PFSK-1 (cell line): Measurements from ENCODE around the gene PCDHGB4.
"Not testable (repeated sequence)": the region's sequence is repeated elsewhere in the genome, so short reads cannot be mapped to it uniquely, and the experiment has no call there.

Source experiments
- FOXP2 ChIP-seq: optimal IDR thresholded peaks from 2 replicates; pipeline ENCODE3; 2011; ENCODE audit warnings: borderline replicate concordance, control low read depth, inconsistent platforms; ENCODE audit not compliant: insufficient read depth; ENCODE audit errors: extremely low read length, extremely low read depth
- POLR2AphosphoS5 ChIP-seq: IDR thresholded peaks from 2 replicates; pipeline ENCODE4 v1.6.1; 2012; ENCODE audit warnings: low read depth, mild to moderate bottlenecking, control low read depth, low read length, moderate library complexity
- REST ChIP-seq, 2 experiments: IDR thresholded peaks; 2 replicates each; pipeline versions ENCODE4 v1.6.1 to v1.8.0; 2011 to 2012; ENCODE audit warnings: low read depth in 2 of 2, low read length in 2 of 2, control low read depth in 1 of 2, inconsistent platforms in 1 of 2, mild to moderate bottlenecking in 1 of 2, moderate library complexity in 1 of 2; ENCODE audit not compliant: insufficient read depth in 1 of 2
- SIN3A ChIP-seq: IDR thresholded peaks from 2 replicates; pipeline ENCODE4 v1.6.1; 2012; ENCODE audit warnings: mild to moderate bottlenecking, low read length, moderate library complexity, borderline replicate concordance; ENCODE audit not compliant: insufficient read depth
- TAF1 ChIP-seq: IDR thresholded peaks from 2 replicates; pipeline ENCODE4 v1.6.1; 2012; ENCODE audit warnings: low read length, control low read depth, borderline replicate concordance; ENCODE audit not compliant: insufficient read depth

PCDHGB4 gene

DNA sequence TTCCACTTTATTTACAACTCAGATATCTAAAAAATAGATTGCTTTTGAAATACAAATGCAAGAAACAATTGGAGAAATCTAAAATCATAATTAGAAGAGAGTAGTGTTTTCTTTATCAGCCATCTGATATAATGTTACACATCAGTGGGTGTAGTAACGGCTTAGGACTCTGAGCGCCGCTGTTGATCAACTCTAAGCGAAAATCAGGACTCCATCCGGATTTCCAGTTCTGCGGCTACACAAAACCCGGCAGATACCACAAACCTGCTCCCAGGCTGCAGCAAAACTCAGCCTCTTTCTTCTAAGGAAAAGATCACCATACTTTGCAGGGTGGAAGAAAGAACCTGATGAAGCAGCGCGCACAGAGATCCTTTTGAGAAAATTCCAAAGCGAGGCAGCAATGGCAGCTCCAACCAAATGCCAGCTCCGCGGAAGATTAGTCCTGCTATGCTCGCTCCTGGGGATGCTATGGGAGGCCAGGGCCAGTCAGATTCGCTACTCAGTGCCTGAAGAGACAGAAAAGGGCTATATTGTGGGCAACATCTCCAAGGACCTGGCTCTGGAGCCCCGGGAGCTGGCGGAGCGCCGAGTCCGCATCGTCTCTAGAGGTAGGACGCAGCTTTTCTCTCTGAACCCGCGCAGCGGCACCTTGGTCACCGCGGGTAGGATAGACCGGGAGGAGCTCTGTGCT lies 15.2 kb downstream of the PCDHGB4 start, which contains the start of gene PCDHGA9:
Gene PCDHGA9, plus strand, starts transcription at position 226 of the 691 bp plus-strand sequence. Its CDS starts 175 bp downstream, at position 401.
- TF ChIP-seq REST (IDR thresholded peaks at IDR 0.05; ENCODE audit: insufficient read depth in 1 of 2, low read depth in 2 of 2, low read length in 2 of 2) (no peak), POLR2AphosphoS5 (no peak), FOXP2 (no peak), TAF1 (no peak), SIN3A (no peak)

- TF ChIP-seq TAF1 (no peak), POLR2AphosphoS5 (no peak), FOXP2 (no peak), REST (IDR thresholded peaks at IDR 0.05; ENCODE audit: insufficient read depth in 1 of 2, low read depth in 2 of 2, low read length in 2 of 2) (no peak), SIN3A (no peak)
Measured at GRCh38 chr5:141403387-141403786, 15.9 kb downstream of the PCDHGB4 start.

- not testable (repeated sequence) for TF ChIP-seq REST (IDR thresholded peaks at IDR 0.05; ENCODE audit: insufficient read depth in 1 of 2, low read depth in 2 of 2, low read length in 2 of 2); SIN3A; POLR2AphosphoS5
Measured at GRCh38 chr5:141407790-141408505, 20.4 kb downstream of the PCDHGB4 start, which contains the start of gene PCDHGB6. TSS of gene PCDHGB6 (plus strand) at chr5:141408021. CDS start at chr5:141408203, 182 bp downstream.

DNA sequence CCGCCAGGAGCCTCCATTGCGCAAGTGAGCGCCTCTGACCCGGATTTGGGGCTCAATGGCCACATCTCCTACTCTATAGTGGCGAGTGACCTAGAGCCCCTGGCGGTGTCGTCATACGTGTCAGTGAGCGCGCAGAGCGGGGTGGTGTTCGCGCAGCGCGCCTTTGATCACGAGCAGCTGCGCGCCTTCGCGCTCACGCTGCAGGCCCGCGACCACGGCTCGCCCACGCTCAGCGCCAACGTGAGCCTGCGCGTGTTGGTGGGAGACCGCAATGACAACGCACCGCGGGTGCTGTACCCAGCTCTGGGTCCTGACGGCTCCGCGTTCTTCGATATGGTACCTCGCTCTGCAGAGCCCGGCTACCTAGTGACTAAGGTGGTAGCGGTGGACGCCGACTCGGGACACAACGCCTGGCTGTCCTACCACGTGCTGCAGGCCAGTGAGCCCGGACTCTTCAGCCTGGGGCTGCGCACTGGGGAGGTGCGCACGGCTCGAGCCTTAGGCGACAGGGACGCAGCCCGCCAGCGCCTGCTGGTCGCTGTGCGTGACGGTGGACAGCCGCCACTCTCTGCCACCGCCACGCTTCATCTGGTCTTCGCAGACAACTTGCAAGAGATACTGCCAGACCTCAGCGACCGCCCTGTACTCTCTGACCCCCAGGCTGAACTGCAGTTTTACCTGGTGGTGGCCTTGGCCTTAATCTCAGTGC lies 22.3 kb downstream of the PCDHGB4 start:
- TF ChIP-seq REST (IDR thresholded peaks at IDR 0.05; ENCODE audit: insufficient read depth in 1 of 2, low read depth in 2 of 2, low read length in 2 of 2) (no peak), FOXP2 (no peak), POLR2AphosphoS5 (no peak), SIN3A (no peak), TAF1 (no peak)
